GM21619 (cell line): ENCODE measurements around the gene REL.
A peak's percentile ranks its signal among the peaks of the same experiment; 100 is the strongest.
"Not testable (repeated sequence)": the region's sequence is repeated elsewhere in the genome, so short reads cannot be mapped to it uniquely, and the experiment has no call there.

Source experiments
- ATAC-seq: cut with Tn5 transposase; IDR thresholded peaks from one replicate; pipeline ENCODE4 v1.9.1; 2021; ENCODE audit not compliant: unreplicated experiment

REL gene

DNA sequence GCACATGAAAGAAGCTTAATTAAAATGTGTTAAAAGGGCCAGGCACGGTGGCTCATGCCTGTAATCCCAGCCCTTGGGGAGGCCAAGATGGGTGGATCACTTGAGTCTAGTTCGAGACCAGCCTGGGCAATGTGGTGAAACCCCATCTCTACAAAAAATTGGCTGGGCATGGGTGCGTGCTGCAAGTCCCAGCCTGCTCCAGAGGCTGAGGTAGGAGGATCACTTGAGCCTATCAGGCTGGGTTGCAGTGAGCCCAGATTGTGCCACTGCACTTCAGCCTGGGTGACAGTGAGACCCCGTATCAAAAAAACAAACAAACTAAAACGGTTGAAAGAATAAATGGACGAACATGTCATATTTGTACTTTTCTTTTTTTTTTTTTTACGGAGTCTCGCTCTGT lies 26.0 kb downstream of the REL start:
- ATAC-seq: no peak

DNA sequence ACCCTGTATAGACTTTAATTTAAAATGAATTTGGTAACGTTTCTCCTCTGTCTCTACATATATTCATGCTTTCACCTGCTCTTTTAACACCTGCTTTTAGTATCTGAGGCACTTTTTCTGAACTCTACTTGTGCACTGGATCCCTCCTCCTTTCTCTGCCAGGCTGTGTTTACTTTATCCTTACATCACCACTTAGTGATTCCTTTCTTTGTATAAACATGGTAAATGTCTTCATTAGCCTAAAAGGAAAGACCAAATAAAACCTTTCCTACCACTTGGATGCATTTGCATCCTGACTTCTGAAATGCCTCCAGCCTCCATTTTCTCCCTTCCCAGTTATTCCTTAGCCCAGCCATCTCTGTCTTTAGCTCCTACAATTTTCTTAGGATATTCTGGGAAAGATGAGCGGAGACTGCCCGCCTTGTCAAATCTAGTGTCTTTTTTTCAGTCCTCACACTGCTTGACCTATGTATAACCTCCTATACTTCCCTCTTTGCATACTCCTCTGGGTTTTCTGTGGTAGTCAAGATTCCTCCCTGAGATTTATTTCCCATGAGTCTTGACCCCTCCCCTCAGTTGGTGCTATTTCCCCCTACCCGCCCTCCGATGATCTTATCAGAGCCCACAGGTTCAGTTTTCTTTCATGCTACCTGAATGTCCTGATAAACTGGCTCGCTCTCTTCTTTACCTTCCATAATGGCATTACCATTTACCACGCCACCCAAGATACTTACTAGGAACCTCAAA lies 44.8 kb downstream of the REL start:
- no peak for ATAC-seq

DNA sequence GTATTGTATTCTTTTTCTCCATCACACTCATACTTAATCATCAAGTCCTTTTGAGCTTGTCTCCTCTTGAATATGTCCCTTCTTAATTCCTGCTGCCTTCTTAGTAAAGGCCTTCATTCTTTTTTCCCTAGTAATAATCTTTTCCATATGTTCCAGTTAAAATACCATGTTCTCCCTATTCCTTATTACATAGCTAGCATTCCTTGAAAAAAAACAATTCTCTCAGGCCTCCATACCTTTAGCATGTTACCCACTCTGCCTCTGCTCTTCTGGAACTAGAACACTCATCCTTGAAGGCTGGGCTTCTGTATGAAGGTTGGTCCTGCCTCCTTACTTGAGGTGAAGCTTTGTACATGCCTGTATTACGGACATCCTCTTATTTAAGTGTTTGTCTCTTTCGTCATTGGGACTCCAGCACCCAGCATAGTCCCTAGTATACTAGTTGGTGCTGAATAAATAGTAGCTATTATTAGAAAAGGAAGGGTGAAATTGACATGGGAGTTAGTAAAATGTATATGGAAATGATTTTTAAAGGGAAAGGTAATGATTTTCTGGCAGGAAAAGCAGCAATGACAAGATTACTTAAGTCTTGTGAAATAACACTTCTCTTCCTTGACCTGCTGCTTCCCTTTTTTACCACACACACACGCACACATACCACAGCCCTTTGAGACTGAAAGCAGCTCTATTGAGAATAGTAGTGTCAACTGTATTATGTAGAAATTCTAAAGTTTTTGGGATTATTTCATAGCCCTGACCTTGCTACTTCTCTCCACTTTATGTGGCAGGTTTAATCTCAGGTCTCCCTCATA lies 45.6 kb downstream of the REL start:
- ATAC-seq: no peak

DNA sequence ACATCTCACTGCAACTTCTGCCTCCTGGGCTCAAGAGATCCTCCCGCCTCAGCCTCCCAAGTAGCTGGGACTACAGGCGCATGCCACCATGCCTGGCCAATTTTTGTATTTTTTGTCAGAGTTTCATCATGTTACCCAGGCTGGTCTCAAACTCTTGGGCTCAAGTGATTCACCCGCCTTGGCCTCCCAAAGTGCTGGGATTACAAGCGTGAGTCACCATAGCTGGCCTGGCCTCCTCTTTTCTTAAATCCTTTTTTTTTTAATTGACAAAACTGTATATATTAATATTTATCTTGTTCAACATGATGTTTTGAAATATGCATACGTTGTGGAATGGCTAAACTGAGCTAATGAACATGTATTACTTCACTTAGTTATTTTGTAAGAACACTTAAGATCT lies 50.7 kb downstream of the REL start:
- ATAC-seq: not testable (repeated sequence)

DNA sequence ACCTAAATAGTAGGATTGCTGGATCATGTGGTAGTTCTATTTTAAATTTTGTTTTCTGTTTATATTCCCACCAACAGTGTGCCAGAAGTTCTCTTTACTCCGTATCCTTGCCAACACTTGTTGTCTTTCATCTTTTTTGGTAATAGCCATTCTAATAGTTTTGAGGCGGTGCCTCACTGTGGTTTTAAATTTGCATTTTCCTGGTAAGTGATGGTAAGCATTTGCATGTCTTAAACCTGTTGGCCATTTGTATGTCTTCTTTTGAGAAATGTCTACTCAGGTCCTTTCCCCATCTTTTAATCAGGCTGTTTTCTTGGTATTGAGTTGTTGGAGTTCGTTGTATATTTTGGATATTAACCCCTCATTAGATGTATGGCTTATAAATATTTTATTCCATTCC lies 51.6 kb downstream of the REL start:
- no peak for ATAC-seq

DNA sequence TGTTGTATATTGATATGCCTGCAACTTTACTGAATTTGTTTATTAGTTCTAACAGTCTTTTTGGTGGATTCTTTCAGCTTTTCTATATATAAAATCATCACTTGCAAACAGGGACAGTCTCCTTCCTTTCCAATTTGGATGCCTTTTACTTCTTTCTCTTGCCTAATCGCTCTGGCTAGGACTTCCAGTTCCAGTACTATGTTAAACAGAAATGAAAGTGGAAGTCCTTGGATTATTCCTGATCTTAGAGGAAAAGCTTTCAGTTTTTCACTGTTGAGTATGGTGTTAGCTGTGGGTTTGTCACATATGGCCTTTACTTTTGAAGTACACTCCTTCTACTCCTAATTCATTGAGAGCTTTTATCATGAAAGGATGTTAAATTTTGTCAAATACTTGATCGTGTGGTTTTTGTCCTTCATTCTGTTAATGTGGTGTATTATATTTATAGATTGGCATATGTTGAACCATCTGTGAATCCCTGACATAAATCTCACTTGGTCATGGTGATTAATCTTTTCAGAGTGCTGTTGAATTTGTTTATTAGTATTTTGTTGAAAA lies 52.9 kb downstream of the REL start:
- ATAC-seq: no peak

DNA sequence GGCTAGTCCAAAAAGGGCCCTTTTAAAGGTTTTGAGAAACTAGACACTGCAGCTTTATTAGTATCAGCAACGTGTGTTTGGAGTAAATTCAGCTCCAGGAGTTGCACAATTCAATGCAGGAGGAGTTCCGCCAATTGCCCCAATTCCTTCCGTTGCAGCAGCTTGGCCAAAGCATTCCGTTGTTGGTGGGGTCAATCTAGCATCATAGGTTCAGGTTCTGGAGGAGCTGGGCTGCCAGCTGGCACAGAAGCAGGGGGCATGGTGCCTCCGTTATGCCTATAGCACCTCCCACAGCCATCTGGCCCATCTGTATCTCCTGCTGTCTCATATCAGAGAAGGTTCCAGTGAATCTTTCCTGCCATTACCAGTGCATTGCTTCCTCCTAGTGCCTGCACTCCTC lies 55.4 kb downstream of the REL start:
- no peak for ATAC-seq

DNA sequence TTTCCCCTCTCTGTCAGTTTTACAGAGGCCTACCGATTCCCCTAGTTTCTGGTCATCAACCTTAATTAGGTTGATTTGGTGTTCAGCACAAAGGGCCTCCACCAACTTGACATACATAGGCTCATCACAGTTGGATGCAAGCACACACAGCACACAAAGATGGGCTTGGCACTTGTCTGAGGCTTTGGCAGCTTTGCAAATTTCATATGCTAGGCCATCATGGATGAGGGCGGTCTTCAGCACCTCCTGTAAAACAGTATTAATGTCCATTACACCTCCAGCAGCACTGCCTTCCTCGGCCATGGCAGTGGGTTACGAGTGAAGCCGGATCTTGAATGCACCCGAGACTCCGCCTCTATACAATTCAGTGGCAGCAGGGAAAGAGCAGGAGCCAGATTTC lies 56.9 kb downstream of the REL start:
- no peak for ATAC-seq

DNA sequence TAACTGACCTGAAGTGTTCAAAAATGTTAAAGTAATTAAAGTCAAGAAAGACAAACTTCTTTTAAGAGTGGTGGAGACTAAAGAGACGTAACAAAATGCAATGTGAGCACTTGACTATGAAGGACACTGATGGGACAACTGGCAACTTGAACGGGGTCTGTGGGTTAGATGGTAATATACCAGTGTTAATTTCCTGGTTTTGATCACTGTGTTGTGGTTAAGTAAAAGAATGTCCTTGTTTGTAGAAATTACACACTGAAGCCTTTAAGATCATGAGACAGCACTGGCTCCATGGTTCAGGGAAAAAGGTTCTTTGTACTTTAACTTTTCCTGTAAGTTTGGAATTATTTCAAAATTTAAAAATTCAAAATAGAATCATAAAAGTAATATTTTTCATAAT lies 58.2 kb downstream of the REL start:
- no peak for ATAC-seq

DNA sequence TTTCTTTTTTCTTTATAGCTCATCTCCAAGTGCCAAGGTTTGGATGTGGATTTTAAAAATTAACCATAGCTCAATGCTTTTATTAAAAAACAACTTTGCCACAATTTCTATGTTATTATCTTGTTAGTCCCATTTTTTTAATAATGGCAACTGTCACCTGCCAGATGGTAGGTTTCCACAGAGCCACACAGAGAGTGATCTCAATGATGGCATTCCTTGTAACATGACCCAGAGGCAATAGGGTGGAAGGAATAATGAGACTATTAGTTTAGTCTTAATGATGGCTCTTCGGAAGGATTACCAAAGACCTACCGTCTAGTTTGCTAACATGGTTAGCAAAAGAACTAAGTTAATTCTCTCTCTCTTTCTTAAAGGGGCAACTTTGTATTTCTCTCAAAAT lies 64.0 kb downstream of the REL start:
- no peak for ATAC-seq

DNA sequence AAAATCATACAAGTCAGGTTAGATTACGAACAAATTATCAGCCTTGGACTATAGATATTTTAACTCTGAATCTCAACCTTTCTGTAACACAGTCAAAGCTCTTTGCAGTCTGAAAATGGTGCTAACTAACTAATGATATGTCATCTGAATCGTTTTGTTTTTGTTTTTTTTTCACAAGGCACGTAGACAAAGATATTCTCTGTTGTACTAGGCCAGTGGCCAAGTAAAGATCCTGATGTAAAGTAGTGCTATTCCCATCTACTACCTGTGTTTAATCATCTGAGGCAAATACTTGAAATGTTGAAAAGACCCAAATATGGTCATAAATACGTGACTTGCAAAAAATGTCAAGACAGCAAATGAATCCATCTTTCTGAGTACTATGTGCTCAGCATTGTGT lies 65.7 kb downstream of the REL start:
- no peak for ATAC-seq

DNA sequence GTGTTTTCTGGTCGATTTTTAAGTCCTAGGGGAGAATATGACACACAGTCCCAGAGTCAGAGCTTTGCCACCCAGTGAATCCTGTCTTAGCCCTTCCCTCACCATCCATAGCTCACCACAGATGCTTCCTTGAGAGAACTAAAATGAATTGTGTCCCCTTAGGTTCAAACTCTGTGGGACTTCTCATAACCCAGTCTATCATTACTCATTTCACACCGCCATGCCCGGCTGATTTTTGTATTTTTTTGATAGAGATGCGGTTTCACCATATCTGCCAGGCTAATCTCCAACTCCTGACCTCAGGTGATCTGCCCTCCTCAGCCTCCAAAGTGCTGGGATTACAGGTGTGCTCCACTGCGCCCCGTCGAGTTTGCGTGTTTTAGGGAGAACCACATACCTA lies 66.8 kb downstream of the REL start:
- no peak for ATAC-seq

DNA sequence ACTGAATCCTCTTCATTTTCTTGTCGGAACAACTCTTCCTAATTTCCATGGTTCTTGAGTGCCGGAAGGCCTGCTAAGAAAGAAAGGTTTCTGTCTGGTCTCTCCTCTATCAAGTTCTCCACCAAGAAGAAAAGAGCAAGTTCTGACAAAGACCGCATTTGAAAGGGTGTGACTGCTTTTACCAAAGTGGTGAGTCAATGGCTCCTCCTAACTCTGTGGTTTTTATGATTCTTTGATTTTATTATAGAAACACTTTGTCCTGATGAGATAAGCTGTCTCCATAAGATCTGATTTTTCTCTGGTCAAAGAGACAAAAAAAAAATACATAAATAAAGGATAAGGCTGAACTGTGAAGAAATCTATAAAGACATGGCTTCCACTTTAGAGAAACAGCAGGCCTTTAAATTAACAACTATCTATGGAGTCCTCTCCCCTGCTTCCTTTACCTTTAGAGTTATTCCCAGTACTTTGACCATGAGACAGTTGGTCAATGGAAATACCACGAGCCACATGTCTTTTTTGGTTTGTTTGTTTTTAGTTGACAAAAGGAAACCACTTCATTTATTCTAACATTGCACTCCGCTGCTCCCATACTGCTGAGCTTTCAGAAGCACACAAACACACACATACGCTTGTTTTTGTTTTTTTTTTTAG lies 67.7 kb downstream of the REL start:
- no peak for ATAC-seq

DNA sequence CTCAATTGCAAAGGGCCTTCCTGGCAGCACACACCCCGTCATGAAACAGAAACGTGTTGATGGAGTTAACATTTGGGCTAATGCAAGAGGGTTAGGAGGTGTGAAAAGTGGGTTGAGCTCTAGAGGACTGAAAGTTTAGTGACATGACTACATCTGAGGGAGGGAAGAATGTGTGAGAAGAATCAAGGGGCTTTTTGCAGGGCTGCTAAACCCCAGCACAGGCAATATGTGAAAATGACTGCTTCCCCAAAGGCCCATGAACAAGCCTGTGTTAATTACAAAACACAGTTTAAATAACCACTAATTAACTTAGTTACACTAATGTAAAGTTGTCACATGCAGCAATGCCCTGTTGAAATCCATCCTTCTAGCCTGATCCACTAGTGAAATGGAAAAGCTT lies 72.8 kb downstream of the REL start:
- ATAC-seq: peak; percentile 73

DNA sequence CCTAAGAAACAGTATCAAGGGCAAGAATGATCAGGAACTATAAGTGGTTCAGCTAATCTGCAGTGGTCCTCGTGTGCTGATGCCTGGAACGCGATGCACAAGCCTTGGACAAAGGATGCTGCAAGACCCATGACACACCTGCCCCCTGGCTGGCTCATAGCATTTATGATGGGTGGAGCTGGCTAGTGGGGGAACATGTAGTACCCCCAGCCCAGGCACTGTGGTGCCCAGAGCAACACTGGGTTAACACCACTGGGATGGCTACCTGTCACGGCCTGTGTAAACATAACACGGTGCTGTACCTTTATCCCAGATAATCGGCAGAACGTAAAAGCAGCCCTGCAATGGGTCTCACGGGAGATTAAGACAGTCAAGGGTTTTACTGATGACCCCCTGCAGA lies 75.8 kb downstream of the REL start:
- no peak for ATAC-seq

DNA sequence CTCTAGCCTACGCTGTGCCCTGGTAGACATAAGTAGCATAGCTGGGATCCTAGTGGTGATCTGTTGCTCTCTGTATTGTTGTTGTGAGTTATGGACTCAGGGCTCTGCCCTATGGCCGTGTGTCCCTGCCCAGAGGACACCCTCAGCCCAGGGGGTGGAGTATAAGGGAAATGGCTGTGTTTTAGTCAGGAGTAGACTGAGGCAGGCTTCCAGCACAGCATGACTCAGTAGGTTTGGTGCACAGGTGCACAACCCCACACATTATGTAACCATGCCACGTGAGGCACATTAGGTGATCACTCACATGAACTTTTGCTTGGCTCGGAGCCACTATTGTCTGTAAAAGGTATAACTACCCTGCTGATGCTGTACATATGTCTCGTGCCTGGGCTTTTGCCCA lies 76.3 kb downstream of the REL start:
- ATAC-seq: no peak

DNA sequence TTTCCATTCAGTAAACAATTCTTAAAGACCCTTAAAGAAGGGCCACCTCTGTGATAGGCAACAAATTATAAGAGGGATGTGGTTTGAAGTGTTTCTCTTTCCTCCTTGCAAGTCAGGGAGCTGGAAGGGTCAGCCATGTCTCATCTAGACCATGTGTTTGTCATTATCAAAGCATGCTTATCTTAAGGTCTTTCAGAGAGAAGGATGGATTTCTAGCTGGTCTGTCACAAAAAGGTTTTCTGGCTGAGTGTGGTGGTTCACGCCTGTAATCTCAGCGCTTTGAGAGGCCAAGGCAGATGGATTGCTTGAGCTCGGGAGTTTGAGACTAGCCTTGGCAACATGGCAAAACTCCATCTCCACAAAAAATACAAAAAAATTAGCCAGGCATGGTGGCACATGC lies 77.0 kb downstream of the REL start:
- no peak for ATAC-seq

DNA sequence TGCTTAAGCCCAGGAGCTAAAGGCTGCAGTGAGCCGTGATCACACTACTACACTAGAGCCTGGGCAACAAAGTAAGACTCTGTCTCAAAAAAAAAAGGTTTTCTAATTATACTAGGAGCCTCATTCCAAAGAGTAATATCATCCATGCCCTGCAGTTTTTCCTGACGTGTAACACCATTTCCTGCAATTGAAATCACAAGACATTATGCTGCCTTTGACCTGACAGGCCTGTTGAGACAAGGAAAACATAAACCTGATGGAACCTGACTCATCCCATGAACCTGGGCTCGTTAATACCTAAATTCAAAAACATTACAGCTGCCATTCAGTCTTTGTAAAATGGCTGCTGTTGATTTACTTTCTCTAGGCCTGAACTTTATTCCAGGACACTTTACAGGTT lies 77.4 kb downstream of the REL start:
- ATAC-seq: no peak

DNA sequence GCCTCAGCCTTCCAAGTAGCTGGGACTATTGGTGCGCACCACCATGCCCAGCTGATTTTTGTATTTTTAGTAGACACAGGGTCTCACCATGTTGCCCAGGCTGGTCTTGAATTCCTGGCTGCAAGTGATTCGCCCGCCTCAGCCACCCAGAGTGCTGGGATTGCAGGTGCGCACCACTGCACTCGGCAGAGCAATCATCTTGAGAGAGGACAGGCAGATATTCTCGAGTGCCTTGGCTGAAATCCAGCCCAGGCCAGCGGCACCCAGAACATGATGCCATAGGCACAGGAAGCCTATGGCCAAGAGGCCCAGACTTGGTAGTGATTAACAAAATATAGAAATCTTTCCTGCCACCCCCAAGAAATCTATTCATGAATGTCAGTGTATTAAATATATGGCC lies 78.1 kb downstream of the REL start:
- ATAC-seq: no peak

DNA sequence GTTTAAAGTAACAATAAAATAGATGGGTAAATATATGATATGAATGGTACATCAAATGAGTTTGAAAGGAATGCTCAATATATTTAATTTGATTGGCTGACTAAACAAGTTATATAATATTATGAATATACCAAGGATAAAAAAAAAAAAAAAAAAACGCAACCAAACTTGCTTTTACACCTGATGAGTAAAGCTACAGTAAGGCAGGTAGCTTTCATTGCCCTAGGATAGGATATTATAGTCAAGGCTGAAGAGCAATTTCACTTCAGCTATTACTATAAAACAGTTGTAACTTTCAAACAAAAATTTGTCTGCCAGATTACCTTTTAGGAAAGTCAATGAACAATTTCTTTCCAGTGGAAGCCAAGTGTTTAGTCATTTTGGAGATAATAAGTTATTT lies 79.3 kb downstream of the REL start:
- no peak for ATAC-seq

DNA sequence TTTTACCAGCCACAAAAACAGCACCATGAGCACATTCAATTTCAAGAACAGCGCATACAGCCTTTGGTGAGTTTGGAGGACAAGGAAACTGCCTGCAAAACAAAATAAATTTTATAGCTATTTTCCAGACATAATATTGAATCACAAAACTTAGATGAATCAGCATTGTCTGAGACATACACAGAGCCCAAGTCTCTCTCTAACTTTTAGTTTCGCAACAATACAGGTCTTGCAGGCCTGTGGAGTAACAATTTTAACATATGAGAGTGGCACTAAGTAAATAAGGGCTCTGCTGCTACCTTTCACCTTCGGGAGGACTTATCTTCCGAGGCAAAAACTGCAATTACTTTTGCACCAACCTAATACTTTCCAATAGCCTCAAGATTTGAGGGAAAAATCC lies 80.1 kb downstream of the REL start:
- ATAC-seq: no peak

DNA sequence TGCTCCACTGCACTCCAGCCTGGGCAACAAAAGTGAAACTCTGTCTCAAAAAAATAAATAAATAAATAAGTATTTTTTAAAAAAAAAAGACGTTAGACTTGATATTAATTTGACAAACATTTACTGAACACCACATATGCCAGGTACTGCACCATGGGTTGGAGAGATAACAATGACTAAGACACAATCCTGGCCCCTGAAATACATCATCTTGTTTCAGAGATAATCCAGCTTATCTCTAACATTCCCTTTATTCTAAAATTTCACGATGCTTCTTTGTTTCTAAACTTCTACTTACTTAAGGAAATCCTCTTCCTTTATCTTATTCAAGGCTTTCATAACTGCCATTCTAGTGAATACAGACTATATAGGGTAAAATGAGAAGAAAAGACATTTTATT lies 81.2 kb downstream of the REL start:
- ATAC-seq: no peak
